KMS-11 (cell line): ENCODE measurements around the gene TTC19.

Source experiments
- H2AFZ ChIP-seq: fragments of 200-600 bp; sonication (generic); 2 replicates; pipeline ENCODE4 v1.6.1; 2016; ENCODE audit warnings: antibody characterized with exemption, mixed run types, low read depth
- H3K27ac ChIP-seq: fragments of 200-600 bp; sonication (generic); 2 replicates; pipeline ENCODE4 v1.6.1; 2016; ENCODE audit warnings: mild to moderate bottlenecking, mixed run types
- H3K27me3 ChIP-seq: fragments of 200-600 bp; sonication (generic); 2 replicates; pipeline ENCODE4 v1.6.1; 2017; ENCODE audit warnings: mild to moderate bottlenecking, low read depth, mixed run types, moderate library complexity; ENCODE audit not compliant: insufficient read depth
- H3K36me3 ChIP-seq: fragments of 200-600 bp; sonication (generic); 2 replicates; pipeline ENCODE4 v1.6.1; 2017; ENCODE audit warnings: mild to moderate bottlenecking, mixed run types; ENCODE audit not compliant: insufficient read depth
- H3K4me1 ChIP-seq: fragments of 200-600 bp; sonication (generic); 2 replicates; pipeline ENCODE4 v1.6.1; 2016; ENCODE audit warnings: mild to moderate bottlenecking, low read depth, mixed run types; ENCODE audit not compliant: poor library complexity, severe bottlenecking
- H3K4me2 ChIP-seq: fragments of 200-600 bp; sonication (generic); 2 replicates; pipeline ENCODE4 v1.7.0; 2016; ENCODE audit warnings: mild to moderate bottlenecking, mixed run types
- H3K4me3 ChIP-seq: fragments of 200-600 bp; sonication (generic); IDR thresholded peaks from 2 replicates; pipeline ENCODE4 v1.6.1; 2017; ENCODE audit warnings: low read depth, low read length, mixed read lengths; ENCODE audit not compliant: insufficient read depth
- H3K79me2 ChIP-seq: fragments of 200-600 bp; sonication (generic); 2 replicates; pipeline ENCODE4 v1.6.1; 2016; ENCODE audit warnings: low read depth, mixed run types; ENCODE audit not compliant: insufficient read depth
- H3K9ac ChIP-seq: fragments of 200-600 bp; sonication (generic); 2 replicates; pipeline ENCODE4 v1.6.1; 2016; ENCODE audit warnings: mild to moderate bottlenecking, mixed run types
- H4K20me1 ChIP-seq: fragments of 200-600 bp; sonication (generic); 2 replicates; pipeline ENCODE4 v1.6.1; 2016; ENCODE audit warnings: mild to moderate bottlenecking, mixed run types; ENCODE audit not compliant: insufficient read depth
- CTCF ChIP-seq: fragments of 200-600 bp; sonication (generic); conservative IDR thresholded peaks from 2 replicates; pipeline ENCODE4 v1.6.1; 2017; ENCODE audit warnings: low read depth, mild to moderate bottlenecking, antibody characterized with exemption, low read length, moderate library complexity, mixed read lengths

The TTC19 gene

GRCh38 chr17:15958484-15958854, 41.2 kb upstream of the TTC19 start:
- peak overlapping the region; percentile 79 for H3K27ac ChIP-seq
- H4K20me1 ChIP-seq: no peaks in the 10 kb centered on the region
- no peaks in the 10 kb centered on the region for H3K27me3 ChIP-seq
- H3K36me3 ChIP-seq: no peaks in the 10 kb centered on the region
- no peak overlapping the region; the same call in 1 of the 2 replicates for H3K4me2 ChIP-seq
- H3K79me2 ChIP-seq: no peaks in the 10 kb centered on the region
- H2AFZ ChIP-seq: no peak overlapping the region
- peak overlapping the region; percentile 25; the same call in 1 of the 2 replicates for H3K9ac ChIP-seq
- H3K4me3 ChIP-seq: no peak overlapping the region
- TF ChIP-seq CTCF: no peak
- H3K4me1 ChIP-seq: peaks cover 11% of the 10 kb centered on the region

DNA sequence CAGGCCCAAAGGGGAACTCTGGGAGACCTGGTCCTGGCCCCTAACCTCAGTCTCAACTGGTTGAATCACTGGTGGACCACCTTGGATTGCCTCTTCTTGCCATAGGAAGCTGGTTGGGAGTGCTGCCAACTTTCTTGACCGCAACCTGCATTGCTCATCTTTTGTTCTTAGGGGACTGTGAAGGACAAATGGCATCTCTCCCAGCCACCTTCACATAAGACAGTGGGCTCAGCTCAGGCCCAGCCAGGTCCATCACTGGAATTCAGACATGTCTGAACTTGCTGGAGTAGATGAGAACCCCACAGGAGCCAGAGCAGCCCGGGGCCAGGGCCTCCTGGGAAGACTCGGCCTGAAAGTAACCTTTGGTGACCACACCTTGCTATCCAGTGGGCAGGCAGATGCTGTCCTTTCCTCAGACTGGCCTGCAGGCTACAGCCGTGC, 35.9 kb upstream of the TTC19 start:
- Histone ChIP-seq H3K27me3 (no peaks in the 10 kb centered on the region), H3K36me3 (no peaks in the 10 kb centered on the region), H3K4me2 (no peak overlapping the region), H3K4me3 (no peak overlapping the region), H4K20me1 (no peaks in the 10 kb centered on the region), H3K4me1 (peaks cover 6% of the 10 kb centered on the region), H3K79me2 (no peaks in the 10 kb centered on the region), H3K27ac (no peak overlapping the region), H3K9ac (no peak overlapping the region), H2AFZ (no peak overlapping the region)
- no peak for TF ChIP-seq CTCF

GRCh38 chr17:15965528-15965927, 34.1 kb upstream of the TTC19 start:
- TF ChIP-seq CTCF: no peak
- H3K27ac ChIP-seq: no peak overlapping the region
- no peak overlapping the region for H3K4me2 ChIP-seq
- H3K27me3 ChIP-seq: no peaks in the 10 kb centered on the region
- no peaks in the 10 kb centered on the region for H3K79me2 ChIP-seq
- no peaks in the 10 kb centered on the region for H3K36me3 ChIP-seq
- no peak overlapping the region for H2AFZ ChIP-seq
- no peaks in the 10 kb centered on the region for H3K4me1 ChIP-seq
- no peaks in the 10 kb centered on the region for H4K20me1 ChIP-seq
- no peak overlapping the region for H3K4me3 ChIP-seq
- no peak overlapping the region for H3K9ac ChIP-seq

DNA sequence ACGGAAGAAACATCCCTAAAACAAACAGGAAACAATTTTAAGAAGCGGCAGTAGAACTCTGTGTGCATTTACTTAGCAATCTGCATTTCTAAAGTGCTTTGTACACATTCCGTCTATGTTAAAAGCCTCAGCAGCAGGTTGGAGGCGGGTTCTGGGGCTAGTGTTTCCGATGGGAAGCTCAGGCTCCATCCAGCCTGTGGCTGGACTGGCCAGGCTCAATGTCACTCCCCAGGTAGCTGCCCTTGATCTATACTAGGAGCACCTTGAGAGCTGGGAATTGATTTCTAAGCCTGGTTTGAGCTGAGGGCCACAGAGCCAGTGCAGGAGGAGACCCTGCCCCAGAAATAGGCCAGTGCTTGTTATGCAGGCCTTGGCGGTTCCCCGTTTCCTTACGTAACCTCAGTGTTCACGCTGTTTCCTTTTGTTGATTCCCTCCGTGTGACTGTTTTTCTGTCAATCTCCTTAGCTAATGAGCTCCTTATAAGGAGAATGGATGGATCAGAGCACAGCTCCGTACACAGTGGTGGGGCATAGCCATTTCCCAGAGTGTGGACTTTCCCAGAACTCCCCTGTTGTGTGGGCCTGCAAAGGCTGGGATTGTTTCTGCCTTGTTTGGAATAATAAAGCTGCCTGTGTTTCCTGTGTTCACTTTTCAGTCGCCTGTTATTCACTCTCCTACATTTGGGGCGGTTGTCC, 33.3 kb upstream of the TTC19 start:
- Histone ChIP-seq H3K79me2 (no peaks in the 10 kb centered on the region), H3K4me1 (no peaks in the 10 kb centered on the region), H2AFZ (no peak overlapping the region), H3K4me3 (no peak overlapping the region), H4K20me1 (no peaks in the 10 kb centered on the region), H3K4me2 (no peak overlapping the region), H3K36me3 (no peaks in the 10 kb centered on the region), H3K9ac (no peak overlapping the region), H3K27ac (no peak overlapping the region), H3K27me3 (no peaks in the 10 kb centered on the region)
- no peak for TF ChIP-seq CTCF
